ENCODE data around the gene TUT7.
"Not testable (repeated sequence)": the region's sequence is repeated elsewhere in the genome, so short reads cannot be mapped to it uniquely, and the experiment has no call there.

Gene TUT7

DNA sequence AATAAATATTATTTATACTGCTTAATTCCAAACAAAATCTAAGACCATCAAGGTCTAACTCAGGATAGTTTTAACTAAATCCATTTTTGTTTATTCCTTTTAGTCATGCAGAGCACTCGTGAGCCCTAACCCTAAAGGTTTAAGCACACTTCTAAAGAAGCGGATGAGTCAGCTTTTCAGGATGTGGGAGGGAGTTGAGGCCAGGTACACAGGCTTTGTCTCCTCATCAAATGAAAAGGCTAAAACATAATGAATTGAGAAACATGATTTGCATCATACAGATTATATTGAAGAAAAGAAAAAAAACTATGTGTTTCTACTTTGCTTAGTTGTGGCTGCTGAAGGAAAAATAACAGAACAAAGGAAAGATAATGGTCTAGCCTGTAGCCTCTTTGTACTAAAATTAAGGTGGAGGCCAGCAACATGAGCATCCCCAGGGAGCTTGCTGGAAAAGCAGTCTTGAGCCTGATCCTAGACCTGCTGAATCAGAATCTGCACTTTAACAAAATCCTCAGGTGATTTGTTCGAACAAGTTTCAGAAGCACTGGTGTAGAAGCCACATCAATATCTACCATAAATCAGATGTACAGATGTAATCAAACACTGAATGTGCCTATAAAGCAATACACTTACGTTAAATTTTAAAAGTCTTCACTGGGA, 50.8 kb downstream of the TUT7 start:
- peak; percentile 13 for DNase-seq (ENCODE audit: low read depth)

DNA sequence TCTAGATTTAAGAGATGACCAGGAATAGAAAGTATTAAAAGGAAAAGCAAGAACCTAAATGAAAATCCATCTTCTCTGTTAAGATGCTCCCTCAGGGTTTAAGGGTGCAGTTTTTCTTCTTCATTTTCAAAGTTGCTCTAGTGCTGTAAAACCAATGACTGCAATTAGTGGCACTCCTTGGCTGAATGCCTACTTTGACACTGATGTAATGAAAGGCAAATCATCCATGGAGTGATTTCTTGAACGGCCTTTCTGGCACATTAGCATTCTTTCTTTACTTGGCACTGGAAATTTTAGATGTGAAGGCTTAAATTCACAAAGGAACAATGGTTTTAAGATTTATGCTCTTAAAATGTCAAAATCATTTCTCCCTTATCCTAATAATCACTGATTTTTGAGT, 52.5 kb downstream of the TUT7 start:
- no peak for DNase-seq (ENCODE audit: low read depth)

DNA sequence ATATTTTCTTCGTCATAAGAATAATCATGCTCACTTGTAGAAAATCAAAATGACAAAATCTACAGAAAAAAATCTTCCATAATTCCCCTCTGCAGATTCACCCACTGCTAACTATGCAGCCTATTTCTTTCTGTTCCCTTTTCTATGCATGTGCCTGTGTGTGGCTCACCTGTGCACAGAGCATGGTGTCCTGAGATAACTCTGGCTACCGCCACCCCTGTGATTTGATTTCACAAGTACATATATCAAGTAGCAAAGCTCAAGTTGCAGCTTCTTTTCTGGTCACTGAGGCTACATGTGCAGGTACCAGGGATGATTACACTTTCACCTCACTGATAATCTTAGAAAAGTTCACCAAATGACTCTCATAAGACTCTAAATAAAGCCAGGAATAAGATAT, 53.5 kb downstream of the TUT7 start:
- no peak for DNase-seq (ENCODE audit: low read depth)

DNA sequence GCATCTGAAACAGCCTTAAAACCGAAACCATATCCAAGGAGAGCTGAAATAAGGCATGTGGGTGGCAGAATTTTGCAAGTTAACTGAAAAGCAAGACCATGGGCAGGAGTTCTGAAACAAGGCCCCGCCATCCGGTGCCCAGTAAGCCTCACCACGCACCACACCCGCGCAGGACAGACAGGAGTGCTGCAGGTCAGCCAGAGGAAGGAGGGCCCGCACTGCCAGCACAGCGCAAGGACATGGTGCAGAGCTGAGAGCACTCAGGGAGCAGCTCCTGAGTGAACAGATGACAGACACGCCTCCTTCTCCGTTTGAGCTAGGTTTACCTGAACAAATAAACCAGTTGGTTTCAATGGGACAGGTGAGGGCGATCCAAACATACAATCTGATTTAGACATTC, 55.3 kb downstream of the TUT7 start:
- DNase-seq (ENCODE audit: low read depth), result no peak

DNA sequence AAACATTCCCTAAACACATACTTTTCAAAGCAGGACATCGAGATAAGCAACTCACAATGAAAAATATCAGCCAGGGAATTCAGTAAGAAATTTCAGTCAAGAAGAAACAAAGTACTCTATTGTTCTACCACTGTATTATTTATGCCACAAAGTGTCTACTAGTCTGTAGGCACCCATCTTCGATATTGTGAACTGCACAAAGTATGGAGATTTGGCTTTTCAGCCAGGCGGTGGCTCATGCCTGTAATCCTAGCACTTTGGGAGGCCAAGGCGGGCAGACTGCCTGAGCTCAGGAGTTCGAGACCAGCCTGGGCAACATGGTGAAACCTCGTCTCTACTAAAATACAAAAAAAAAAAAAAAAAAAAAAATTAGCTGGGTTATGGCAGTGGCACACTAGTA, 63.9 kb downstream of the TUT7 start:
- not testable (repeated sequence) for DNase-seq (ENCODE audit: low read depth)

DNA sequence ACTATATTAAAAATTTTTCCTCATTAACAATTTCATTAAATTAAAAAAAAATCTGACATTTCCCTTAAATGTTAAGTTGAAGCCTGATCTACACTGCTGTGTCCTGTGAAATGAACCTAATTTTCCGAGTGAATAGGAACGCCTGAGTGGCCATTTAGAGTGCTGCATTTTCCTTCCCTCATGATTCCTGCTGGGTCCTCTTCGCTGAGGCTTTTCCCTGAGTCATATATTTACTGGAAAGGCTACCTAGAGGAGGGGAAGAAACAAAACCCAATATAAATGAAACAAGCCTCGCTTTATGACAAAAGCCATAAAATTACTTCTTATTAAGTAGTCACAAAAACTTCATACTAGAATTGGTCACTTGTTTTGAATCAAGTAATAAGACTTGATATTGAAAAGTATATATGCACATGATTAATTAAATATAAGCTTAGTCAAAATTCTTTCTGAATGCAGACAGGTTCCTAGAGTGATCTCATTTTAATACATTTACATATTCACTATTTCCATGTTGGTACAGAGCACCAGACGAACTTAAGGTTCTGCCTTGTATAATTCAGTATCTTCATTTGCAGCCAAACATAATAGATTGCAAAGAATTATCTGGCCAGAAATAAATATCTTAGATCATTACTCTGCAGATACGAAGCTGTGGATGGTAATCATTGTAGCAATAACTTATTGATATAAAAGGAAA, 65.6 kb downstream of the TUT7 start:
- DNase-seq (ENCODE audit: low read depth), result no peak

DNA sequence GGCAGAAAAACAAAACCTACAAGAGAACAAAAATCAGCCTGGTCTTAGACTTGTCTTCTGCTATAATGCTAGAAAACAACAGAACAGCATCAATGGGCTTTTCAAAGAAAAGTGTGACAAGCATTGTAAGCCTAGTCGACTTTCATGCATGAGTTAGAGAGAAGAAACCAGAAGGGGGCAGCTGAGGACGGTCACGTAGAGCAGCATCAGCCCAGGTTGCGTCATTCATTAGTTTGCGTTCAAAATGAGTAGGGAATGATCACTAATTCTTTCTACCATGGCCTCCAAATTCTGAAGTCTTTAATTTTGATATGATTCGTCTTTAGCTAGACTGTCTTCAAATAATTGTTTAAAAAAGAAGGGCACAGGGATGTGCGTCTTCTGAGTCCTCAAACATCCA, 67.2 kb downstream of the TUT7 start:
- DNase-seq (ENCODE audit: low read depth), result no peak

DNA sequence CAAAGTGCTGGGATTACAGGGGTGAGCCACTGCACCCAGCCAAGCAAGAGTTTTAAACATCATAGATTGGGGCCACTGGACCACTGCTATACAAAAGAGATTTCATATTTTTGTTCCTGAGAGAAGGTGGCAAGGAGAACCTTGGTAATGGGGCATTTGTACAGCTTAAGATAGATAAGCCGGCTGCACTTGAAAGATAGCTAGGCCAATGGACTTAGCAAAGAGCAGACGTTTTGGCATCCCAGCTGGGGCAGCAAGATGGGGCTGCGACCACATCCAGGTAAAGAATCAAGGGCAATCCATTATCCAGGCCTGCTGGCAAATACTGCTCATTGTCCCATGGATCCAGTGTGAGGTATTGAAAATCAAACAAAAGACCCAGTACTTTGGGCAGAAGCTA, 67.9 kb downstream of the TUT7 start:
- no peak for DNase-seq (ENCODE audit: low read depth)

DNA sequence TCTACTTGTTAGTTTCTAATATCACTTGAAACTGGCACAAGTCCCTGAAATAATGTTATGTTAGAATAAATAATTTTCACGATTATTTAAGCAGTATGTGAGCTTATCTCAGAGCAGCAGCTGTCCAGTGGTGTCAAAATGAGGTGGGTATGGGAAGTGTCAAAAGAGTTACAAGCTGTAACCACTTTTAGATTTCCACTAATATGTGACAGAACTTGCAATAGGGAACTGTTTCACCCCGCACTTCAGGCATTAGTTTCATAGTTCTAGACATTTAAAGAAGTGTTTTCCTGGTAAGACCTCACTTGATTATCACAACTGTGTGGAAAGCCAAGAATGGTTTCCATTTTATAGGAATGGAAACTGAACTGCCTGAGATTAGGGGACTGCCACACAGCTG, 68.9 kb downstream of the TUT7 start:
- no peak for DNase-seq (ENCODE audit: low read depth)

DNA sequence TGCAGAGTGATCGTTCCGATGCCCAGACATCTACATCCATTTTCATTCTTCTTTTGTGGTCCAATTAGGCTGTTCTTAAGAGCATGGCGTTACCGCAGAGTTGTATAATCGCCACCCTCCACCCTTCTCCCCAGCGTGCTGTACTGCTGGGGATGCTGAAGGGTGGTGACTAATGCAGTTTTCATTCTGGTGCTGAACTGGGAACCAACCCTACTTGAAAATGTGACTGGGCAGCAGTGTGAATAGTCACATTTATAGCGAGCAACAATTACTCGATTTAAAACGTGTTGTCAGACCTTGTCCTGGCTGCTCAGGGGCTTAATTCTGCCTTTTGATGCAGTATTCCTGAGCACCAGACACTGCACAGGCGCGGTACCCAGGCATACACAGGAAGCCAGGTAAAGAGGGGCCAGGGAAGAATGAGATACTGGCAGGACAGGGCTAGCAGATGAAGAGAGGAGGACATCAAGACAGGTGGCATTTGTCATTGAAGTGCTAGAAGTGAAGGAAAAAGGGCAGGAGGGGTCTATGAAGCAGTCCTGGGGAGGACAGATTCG, 71.2 kb downstream of the TUT7 start:
- no peak for DNase-seq (ENCODE audit: low read depth)

DNA sequence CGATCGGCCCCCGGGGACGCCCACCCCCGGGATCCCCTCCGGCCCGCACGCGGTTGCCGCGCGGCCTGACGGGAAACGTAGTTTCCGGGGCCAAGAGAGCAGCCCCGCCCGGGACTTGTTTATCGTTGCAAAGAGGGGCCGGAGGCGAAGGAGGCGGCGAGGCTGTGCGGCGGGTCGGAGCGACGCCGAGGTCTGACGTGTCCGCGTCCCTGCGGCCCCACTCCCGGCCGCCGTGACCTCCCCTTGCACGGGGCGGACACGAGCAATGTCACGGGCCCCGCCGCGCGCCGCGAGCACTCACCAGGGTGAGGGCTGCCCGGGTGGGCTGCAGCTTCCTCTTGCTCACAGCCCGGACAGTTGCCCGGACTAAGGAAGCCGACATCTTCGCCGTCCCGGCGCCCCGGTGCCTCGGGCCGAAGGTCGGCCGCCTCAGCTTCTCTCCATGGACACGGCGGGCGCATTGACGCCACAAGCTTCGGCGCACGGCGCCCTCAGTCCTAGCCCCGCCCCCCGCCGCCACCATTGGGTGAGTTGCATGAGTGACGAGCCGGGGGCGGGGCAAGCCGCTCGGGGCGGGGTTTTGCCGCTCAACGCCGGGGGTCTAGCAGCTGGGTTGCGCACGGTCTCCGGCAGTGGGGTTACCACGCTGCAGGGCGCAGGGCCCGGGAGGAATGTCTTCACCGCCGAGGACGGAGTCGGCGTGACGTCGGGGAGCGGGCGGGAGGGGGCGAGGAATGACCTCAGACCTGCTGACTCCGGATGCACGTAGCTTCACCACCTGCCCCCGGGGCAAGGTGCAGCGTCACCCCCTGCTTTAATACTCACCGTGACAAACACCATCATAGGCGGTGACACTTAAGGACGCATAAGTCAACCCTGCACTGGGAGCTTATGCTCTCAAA, 71.9 kb downstream of the TUT7 start, which contains the start of gene ISCA1:
Gene ISCA1, minus strand, starts transcription at position 462 of the 902 bp plus-strand sequence. Its CDS starts 80 bp downstream, at position 382.
- peak; percentile 94 for DNase-seq (ENCODE audit: low read depth)

DNA sequence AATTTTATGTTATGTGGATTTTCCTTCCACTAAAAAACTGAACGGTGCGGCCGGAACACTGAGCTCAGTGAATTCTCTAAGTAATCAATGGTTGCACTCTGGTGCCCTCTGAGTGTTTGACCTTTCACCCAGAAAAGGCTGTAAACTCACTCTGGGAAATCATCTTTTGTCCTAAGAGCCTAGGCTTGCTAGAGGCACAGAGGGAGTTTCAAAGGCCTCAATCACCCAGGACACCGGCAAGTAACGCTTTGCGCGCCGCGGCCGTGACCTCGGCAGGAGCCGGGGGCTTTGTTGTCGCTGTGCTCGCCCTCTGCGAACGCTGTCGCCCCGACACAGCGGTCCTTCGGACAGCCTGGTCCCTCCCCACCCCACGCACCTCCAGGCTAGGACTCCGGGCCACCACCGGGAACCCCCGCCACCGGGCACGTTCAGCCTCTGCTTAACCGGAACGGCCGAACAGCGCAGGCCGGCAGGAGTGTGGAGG, 72.6 kb downstream of the TUT7 start:
- DNase-seq (ENCODE audit: low read depth), result peak; percentile 4

DNA sequence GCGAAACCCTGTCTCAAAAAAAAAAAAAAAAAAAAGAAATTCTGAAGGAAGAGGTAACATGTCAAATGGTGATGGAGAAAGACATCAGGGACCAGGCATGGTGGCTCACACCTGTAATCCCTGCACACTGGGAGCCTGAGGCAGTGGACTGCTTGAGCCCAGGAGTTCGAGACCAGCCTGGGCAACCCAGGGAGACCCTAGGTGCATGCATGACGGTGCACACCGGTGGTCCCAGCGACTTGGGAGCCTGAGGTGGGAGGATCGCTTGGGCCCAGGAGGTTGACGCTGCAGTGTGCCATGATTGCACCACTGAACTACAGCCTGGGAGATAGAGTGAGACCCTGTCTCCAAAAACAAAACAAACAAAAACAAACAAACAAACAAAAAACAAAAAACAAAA, 73.6 kb downstream of the TUT7 start:
- no peak for DNase-seq (ENCODE audit: low read depth)

DNA sequence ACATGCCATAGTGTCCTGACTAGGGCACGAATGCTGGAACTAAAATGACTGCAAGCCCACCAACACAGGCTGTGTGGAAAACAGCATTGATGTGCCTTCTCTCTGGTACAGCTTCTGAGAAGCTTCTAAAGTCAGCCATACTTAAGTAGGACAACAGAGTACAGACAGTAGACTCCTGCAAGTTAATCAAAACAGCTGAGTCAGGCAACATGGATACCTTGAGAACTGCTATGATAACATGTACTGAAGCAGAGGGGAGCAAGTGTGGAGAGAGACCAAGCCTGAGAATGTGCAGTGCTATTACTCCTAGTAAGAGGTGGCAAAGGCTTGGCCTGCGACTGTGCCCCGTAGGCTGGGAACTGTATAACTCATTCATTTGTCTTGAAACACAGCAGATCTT, 74.4 kb downstream of the TUT7 start:
- no peak for DNase-seq (ENCODE audit: low read depth)

DNA sequence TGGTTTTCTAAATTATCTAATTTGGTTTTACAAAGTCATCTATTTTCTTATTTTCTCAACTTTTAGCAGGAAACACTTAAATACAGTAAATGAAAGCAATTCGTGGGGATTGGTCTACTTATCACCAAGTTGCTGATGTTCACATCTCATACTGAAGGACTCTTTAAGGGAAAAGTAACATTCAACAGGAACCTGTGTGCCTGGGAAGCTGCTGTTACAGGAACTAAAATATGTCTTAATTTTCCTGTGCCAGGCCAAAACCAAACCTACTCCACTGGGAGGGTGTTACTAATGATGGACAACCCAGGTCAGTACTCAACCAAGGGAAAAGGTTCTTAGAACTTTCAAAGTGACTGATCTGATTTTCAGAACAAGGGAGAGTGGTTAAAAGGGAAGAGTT, 77.1 kb downstream of the TUT7 start:
- no peak for DNase-seq (ENCODE audit: low read depth)

DNA sequence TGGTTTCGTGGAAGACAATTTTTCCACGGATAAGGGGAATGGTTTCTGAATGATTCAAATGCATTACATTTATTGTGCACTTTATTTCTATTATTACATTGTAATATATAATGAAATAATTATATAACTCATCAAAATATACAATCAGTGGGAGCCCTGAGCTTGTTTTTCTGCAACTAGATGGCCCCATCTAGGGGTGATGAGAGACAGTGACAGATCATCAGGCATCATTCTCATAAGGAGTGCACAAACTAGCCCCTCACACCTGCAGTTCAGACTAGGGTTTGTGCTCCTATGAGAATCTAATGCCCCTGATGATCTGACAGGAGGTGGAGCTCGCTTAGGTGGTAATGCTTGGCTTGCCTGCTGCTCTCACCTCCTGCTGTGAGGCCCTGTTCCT, 78.2 kb downstream of the TUT7 start:
- DNase-seq (ENCODE audit: low read depth), result no peak

DNA sequence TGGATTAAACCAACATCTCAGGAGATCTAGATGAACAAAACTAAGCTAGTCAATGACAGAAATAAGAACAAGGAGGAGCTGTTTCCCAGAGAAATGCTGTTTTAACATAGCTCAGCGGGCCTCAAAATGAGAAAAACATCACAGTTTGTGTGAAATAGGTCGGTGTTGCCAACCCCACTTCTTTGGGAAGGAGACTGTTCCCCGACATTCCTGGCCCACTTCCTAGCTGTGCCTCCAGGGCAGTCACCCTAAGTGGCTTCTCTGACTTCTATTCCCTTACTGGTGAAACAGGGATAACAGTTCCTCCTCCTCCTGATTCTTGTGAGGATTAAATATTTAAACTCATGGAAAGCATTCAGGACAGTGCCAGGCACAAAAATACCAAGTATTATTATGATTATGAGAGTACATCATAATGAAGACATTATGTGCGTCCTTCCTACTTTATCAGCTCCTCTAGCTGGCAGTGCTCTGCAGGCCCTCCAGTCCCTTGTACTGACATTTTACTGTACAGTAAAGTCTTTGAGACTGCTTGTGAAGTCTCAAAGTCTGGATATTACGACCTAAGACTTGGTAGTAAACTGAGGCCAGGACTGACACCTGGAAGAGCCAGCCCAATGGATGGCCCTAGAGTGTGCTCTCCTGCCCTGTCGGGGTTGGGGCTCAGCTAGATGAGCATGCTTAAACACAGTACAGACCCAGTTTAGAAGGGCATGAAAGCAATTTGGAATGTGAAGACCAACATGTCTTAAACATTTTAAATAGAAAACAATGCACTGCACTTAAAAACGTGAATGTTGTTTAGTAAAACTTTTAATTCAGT, 79.2 kb downstream of the TUT7 start:
- no peak for DNase-seq (ENCODE audit: low read depth)

DNA sequence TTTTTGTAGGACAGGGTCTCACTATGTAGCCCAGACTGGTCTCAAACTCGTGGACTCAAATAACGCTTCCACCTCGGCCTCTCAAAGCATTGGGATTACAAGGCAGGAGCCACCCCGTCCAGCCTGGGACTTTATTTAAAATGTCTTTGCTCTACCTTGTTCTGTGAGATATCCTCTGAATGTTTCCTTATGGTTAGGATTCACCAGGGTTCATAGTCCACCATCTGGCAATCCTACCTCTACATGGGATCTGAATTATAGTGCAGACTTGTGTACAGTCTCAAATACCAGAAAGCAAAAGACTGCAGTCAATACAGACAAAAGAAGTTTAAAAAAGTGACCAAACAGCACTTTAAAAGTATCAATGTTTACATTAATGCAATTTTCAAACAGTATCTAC, 82.0 kb downstream of the TUT7 start:
- no peak for DNase-seq (ENCODE audit: low read depth)

DNA sequence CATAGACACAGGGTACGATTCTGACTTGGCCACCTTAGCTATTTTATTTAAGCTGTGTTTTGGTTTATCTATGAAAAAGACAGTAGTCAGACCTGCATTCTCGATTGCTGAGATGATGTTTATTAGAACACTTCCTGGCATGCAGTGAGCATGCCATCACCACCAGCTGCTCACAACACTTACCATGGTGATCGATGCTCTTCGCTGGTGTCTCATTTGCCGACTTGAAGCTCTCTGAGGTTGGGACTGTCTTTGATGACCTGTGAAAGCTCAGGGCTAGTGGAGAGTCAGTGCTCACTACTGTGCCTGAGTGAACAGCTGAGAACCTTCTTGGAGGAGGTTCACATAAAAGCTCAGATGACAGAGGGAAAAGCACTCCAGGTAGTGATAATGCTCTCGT, 90.3 kb downstream of the TUT7 start:
- DNase-seq (ENCODE audit: low read depth), result no peak

DNA sequence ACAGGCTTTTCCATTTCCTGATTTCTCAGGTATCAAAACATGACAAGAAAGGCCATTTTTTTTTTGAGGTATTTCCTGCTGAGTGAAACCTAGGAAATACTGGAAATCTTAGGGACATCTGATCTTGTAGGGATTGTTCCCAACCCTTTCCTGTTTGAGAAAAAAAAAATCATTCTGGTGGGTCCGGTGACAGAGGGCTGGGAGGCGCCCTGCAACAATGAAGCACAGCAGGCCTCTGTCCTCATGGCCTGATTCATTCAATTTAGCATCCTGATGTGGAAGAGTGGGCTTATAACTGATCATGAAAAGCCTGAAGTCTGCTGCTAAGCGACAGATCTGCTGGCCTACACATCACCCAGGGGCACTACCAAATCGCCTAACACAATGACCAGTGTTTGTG, 91.7 kb downstream of the TUT7 start:
- no peak for DNase-seq (ENCODE audit: low read depth)

DNA sequence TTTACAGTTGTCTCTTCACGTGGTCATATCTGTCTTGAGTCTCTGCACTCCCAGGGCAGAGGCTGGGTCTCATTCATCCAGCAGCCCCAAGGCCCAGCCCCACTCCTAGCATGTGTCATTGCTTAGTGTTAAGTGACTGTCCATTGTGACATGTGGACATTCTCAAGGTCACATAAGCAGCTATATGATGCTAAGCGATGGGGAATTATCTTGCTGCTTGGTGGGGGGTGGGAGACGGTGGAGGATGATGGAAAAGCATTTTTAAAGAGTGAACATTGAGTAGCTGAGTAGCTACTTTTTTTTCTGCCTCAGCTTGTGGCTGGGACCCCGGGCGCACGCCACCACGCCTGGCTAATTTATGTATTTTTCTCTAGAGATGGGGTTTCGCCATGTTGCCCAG, 94.7 kb downstream of the TUT7 start, which contains the start of gene C9orf153:
Gene C9orf153, minus strand, starts transcription at position 101 of the 400 bp plus-strand sequence. CDS start 30,054 bp downstream, outside the sequence.
- DNase-seq (ENCODE audit: low read depth), result no peak
